SK-N-SH treated with all-trans-retinoic acid at 6 μM for 48 hours (cell line): ENCODE results near the gene FHIT.

Experiments
- ATAC-seq: fragments of 200-7000 bp; cut with Tn5 transposase; 3 replicates; pipeline ENCODE4 v1.9.1; 2020; ENCODE audit warnings: mild to moderate bottlenecking, moderate library complexity
- ARNTL ChIP-seq: fragments of 450-650 bp; formaldehyde crosslinking; IDR thresholded peaks from 2 replicates; pipeline ENCODE4 v1.5.0; 2020; ENCODE audit warnings: low read depth, mild to moderate bottlenecking, moderate library complexity, borderline replicate concordance
- BACH2 ChIP-seq: fragments of 250-450 bp; sonication (Bioruptor Pico); IDR thresholded peaks from 2 replicates; pipeline ENCODE4 v1.9.0; 2021; ENCODE audit warnings: mild to moderate bottlenecking, borderline replicate concordance
- ESRRG ChIP-seq: fragments of 250-450 bp; sonication (Bioruptor Pico); IDR thresholded peaks from 2 replicates; pipeline ENCODE4 v1.6.1; 2021; ENCODE audit warnings: mild to moderate bottlenecking
- ISL1 ChIP-seq: fragments of 250-450 bp; sonication (Bioruptor Pico); IDR thresholded peaks from 2 replicates; pipeline ENCODE4 v2.1.2; 2022; ENCODE audit warnings: mild to moderate bottlenecking, moderate library complexity
- OSR1 ChIP-seq: fragments of 250-450 bp; sonication (Bioruptor Pico); IDR thresholded peaks from 2 replicates; pipeline ENCODE4 v1.8.0; 2022; ENCODE audit warnings: moderate library complexity, mild to moderate bottlenecking, inconsistent platforms
- PPARA ChIP-seq: fragments of 250-450 bp; sonication (Bioruptor Pico); IDR thresholded peaks from 2 replicates; pipeline ENCODE4 v1.5.0; 2020; ENCODE audit warnings: mild to moderate bottlenecking, borderline replicate concordance
- SNAI2 ChIP-seq: fragments of 250-450 bp; sonication (Bioruptor Pico); IDR thresholded peaks from 2 replicates; pipeline ENCODE4 v1.5.0; 2020; ENCODE audit warnings: mild to moderate bottlenecking, moderate library complexity
- TCF4 ChIP-seq: fragments of 250-450 bp; sonication (Bioruptor Pico); IDR thresholded peaks from 2 replicates; pipeline ENCODE4 v1.8.0; 2021; ENCODE audit warnings: mild to moderate bottlenecking, moderate library complexity, borderline replicate concordance
- TOX ChIP-seq: fragments of 250-450 bp; sonication (Bioruptor Pico); IDR thresholded peaks from 2 replicates; pipeline ENCODE4 v1.8.0; 2021; ENCODE audit warnings: mild to moderate bottlenecking, moderate library complexity, borderline replicate concordance
- ZC3H10 ChIP-seq: fragments of 250-450 bp; sonication (Bioruptor Pico); IDR thresholded peaks from 2 replicates; pipeline ENCODE4 v1.5.1; 2021; ENCODE audit warnings: mild to moderate bottlenecking, moderate library complexity
- ZFP3 ChIP-seq: fragments of 250-450 bp; sonication (Bioruptor Pico); IDR thresholded peaks from 2 replicates; pipeline ENCODE4 v1.5.0; 2020; ENCODE audit warnings: mild to moderate bottlenecking, moderate library complexity
- ZFP30 ChIP-seq: fragments of 450-650 bp; formaldehyde crosslinking; IDR thresholded peaks from 2 replicates; pipeline ENCODE4 v1.5.0; 2022; ENCODE audit warnings: mild to moderate bottlenecking, moderate library complexity
- ZNF70 ChIP-seq: fragments of 450-650 bp; formaldehyde crosslinking; IDR thresholded peaks from 2 replicates; pipeline ENCODE4 v1.5.0; 2020; ENCODE audit warnings: mild to moderate bottlenecking, moderate library complexity
- ZNF8 ChIP-seq: fragments of 450-650 bp; formaldehyde crosslinking; IDR thresholded peaks from 2 replicates; pipeline ENCODE4 v1.5.0; 2020; ENCODE audit warnings: mild to moderate bottlenecking, moderate library complexity
- TF ChIP-seq, protein P1 (sequence below): fragments of 250-450 bp; sonication (Bioruptor Pico); IDR thresholded peaks from 2 replicates; pipeline ENCODE4 v1.5.1; 2020; ENCODE audit warnings: low read depth, mild to moderate bottlenecking, moderate library complexity
- TF ChIP-seq, protein P2 (sequence below): fragments of 250-450 bp; sonication (Bioruptor Pico); IDR thresholded peaks from 2 replicates; pipeline ENCODE4 v1.8.0; 2021; ENCODE audit warnings: low read depth, mild to moderate bottlenecking, moderate library complexity, borderline replicate concordance
- TF ChIP-seq, protein P3 (sequence below): fragments of 250-450 bp; sonication (Bioruptor Pico); IDR thresholded peaks from 2 replicates; pipeline ENCODE4 v1.8.0; 2020; ENCODE audit warnings: mild to moderate bottlenecking, moderate library complexity, borderline replicate concordance
- TF ChIP-seq, protein P4 (sequence below): fragments of 250-450 bp; sonication (Bioruptor Pico); IDR thresholded peaks from 2 replicates; pipeline ENCODE4 v1.5.1; 2021; ENCODE audit warnings: mild to moderate bottlenecking, moderate library complexity
- TF ChIP-seq, protein P5 (sequence below): fragments of 250-450 bp; sonication (Bioruptor Pico); IDR thresholded peaks from 2 replicates; pipeline ENCODE4 v1.5.0; 2020; ENCODE audit warnings: mild to moderate bottlenecking, moderate library complexity

Gene FHIT

DNA sequence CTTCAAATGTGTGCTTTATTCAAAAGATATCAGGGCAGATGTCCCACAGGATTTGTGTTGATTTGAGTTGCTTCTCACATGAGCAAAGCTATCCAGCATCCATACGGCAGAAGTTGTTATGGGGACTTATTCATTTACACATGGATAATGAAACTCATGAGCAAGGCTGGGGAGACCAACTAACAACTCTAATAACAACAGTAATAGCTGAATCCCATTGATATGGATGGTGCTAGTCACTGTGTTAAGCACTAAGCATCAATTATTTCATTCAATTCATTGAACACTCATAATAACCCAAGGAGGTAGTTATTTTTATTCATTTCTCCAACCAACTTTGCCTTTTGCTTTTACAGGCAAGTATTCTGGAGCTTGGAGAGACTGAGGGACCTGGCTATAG, 1107.2 kb downstream of the FHIT start:
- no peak for TF ChIP-seq ZNF70 (CRISPR knock-in tag)
- TF ChIP-seq, protein P1, sequence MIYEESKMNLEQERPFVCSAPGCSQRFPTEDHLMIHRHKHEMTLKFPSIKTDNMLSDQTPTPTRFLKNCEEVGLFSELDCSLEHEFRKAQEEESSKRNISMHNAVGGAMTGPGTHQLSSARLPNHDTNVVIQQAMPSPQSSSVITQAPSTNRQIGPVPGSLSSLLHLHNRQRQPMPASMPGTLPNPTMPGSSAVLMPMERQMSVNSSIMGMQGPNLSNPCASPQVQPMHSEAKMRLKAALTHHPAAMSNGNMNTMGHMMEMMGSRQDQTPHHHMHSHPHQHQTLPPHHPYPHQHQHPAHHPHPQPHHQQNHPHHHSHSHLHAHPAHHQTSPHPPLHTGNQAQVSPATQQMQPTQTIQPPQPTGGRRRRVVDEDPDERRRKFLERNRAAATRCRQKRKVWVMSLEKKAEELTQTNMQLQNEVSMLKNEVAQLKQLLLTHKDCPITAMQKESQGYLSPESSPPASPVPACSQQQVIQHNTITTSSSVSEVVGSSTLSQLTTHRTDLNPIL (CRISPR knock-in tag): no peak
- TF ChIP-seq BACH2 (CRISPR knock-in tag): no peak
- no peak for TF ChIP-seq ARNTL
- TF ChIP-seq ZNF8: no peak
- TF ChIP-seq, protein P2, sequence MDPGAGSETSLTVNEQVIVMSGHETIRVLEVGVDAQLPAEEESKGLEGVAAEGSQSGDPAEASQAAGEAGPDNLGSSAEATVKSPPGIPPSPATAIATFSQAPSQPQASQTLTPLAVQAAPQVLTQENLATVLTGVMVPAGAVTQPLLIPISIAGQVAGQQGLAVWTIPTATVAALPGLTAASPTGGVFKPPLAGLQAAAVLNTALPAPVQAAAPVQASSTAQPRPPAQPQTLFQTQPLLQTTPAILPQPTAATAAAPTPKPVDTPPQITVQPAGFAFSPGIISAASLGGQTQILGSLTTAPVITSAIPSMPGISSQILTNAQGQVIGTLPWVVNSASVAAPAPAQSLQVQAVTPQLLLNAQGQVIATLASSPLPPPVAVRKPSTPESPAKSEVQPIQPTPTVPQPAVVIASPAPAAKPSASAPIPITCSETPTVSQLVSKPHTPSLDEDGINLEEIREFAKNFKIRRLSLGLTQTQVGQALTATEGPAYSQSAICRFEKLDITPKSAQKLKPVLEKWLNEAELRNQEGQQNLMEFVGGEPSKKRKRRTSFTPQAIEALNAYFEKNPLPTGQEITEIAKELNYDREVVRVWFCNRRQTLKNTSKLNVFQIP (CRISPR knock-in tag): no peak
- TF ChIP-seq, protein P3, sequence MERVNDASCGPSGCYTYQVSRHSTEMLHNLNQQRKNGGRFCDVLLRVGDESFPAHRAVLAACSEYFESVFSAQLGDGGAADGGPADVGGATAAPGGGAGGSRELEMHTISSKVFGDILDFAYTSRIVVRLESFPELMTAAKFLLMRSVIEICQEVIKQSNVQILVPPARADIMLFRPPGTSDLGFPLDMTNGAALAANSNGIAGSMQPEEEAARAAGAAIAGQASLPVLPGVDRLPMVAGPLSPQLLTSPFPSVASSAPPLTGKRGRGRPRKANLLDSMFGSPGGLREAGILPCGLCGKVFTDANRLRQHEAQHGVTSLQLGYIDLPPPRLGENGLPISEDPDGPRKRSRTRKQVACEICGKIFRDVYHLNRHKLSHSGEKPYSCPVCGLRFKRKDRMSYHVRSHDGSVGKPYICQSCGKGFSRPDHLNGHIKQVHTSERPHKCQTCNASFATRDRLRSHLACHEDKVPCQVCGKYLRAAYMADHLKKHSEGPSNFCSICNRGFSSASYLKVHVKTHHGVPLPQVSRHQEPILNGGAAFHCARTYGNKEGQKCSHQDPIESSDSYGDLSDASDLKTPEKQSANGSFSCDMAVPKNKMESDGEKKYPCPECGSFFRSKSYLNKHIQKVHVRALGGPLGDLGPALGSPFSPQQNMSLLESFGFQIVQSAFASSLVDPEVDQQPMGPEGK (CRISPR knock-in tag): no peak
- no peak for TF ChIP-seq ZC3H10 (CRISPR knock-in tag)
- no peak for TF ChIP-seq ZFP30
- ATAC-seq: no peak

DNA sequence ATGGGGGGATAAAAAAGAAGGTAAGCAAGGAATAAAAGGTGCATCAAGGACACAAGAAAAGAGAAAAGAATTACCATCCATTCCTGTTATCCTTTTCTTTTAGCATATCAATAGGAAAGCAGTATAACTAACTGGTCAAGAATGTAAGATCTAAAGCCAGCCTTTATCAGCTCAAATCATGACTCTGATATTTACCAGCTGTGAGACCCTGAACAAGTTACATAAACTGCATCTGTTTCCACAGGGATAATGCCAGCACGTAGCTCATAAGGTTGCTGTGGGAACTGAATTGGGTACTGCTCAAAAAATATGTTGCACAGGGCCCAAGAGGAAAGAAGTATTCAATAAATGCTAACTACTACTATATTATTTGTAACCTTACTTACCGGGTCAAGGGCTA, 1109.2 kb downstream of the FHIT start:
- ATAC-seq: no peak
- TF ChIP-seq, protein P1 (CRISPR knock-in tag): no peak
- peak; percentile 53 for TF ChIP-seq TCF4
- no peak for TF ChIP-seq ZNF8
- TF ChIP-seq, all 23 proteins: peak for 1

DNA sequence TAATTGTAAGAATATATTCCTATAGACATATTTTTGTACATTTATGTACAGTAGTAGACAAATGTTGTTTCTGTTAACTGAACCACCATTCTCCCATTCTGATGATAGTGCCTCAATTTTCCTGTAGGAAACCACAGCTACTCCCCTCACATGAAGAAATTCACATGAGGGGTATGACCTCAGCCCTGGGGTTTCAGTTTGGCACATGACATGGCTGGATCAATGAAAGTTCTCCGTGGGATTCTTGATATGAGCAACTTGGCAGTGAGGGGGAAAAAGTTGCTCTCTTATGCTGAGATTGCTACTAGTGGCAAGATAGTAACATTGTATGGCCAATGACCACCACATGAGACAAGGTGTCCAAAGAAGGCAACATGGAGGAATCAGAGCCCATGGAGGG, 1111.1 kb downstream of the FHIT start:
- no peak for ATAC-seq
- no peak for TF ChIP-seq ISL1
- no peak for TF ChIP-seq OSR1 (CRISPR knock-in tag)
- TF ChIP-seq ZNF70 (CRISPR knock-in tag): no peak
- no peak for TF ChIP-seq TCF4
- no peak for TF ChIP-seq PPARA (CRISPR knock-in tag)
- TF ChIP-seq, protein P4, sequence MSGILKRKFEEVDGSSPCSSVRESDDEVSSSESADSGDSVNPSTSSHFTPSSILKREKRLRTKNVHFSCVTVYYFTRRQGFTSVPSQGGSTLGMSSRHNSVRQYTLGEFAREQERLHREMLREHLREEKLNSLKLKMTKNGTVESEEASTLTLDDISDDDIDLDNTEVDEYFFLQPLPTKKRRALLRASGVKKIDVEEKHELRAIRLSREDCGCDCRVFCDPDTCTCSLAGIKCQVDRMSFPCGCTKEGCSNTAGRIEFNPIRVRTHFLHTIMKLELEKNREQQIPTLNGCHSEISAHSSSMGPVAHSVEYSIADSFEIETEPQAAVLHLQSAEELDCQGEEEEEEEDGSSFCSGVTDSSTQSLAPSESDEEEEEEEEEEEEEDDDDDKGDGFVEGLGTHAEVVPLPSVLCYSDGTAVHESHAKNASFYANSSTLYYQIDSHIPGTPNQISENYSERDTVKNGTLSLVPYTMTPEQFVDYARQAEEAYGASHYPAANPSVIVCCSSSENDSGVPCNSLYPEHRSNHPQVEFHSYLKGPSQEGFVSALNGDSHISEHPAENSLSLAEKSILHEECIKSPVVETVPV (CRISPR knock-in tag): no peak

DNA sequence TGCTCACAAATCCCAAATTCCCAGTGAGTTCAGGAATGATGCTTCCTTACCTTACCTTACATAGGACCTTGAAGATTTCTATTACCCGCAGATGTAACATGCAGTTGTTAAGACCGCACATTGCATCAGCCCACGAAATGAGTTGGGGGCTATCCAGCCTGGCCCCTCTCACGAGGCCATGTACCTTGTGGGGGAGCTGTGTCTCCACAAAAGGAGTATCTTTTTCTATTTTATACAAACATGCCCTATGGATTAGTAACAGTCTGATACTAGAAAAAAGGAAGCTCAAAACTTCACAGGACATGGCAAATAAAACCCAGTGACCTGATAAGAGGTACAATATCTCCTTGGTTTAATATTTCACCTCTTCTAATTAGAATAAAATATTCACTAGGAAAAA, 1114.7 kb downstream of the FHIT start:
- ATAC-seq: no peak
- TF ChIP-seq, protein P5, sequence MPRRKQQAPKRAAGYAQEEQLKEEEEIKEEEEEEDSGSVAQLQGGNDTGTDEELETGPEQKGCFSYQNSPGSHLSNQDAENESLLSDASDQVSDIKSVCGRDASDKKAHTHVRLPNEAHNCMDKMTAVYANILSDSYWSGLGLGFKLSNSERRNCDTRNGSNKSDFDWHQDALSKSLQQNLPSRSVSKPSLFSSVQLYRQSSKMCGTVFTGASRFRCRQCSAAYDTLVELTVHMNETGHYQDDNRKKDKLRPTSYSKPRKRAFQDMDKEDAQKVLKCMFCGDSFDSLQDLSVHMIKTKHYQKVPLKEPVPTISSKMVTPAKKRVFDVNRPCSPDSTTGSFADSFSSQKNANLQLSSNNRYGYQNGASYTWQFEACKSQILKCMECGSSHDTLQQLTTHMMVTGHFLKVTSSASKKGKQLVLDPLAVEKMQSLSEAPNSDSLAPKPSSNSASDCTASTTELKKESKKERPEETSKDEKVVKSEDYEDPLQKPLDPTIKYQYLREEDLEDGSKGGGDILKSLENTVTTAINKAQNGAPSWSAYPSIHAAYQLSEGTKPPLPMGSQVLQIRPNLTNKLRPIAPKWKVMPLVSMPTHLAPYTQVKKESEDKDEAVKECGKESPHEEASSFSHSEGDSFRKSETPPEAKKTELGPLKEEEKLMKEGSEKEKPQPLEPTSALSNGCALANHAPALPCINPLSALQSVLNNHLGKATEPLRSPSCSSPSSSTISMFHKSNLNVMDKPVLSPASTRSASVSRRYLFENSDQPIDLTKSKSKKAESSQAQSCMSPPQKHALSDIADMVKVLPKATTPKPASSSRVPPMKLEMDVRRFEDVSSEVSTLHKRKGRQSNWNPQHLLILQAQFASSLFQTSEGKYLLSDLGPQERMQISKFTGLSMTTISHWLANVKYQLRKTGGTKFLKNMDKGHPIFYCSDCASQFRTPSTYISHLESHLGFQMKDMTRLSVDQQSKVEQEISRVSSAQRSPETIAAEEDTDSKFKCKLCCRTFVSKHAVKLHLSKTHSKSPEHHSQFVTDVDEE (CRISPR knock-in tag): no peak
- TF ChIP-seq SNAI2 (no peak), TCF4 (no peak), TOX (CRISPR knock-in tag) (no peak), ZFP3 (CRISPR knock-in tag) (no peak), ZFP30 (no peak), BACH2 (CRISPR knock-in tag) (no peak), ESRRG (CRISPR knock-in tag) (no peak), ZNF8 (no peak)
- TF ChIP-seq, protein P2 (CRISPR knock-in tag): no peak
- TF ChIP-seq, protein P3 (CRISPR knock-in tag): no peak
- TF ChIP-seq, protein P1 (CRISPR knock-in tag): no peak
